ENCODE data around the gene PLCE1. TPM values are rescaled to one million over a fixed set of nuclear protein-coding genes. Genes with fewer than 3 reads are reported as not detected.

PLCE1 gene
- total and polyA plus RNA-seq, 2 donors (not counting 3 experiments of a cell fraction or from before 2014, with no cell fraction given) = 0.01 to 0.04 TPM

GRCh38 chr10:93963434-93963833 is 30.3 kb upstream of the PLCE1 start:
- H3K9me1 ChIP-seq (replicated peaks; ENCODE audit: control insufficient read depth, extremely low read depth, insufficient read depth, low read length) = no peaks in the 10 kb centered on the region
- ChIA-PET POLR2A (no interaction called here), CTCF (interaction anchor here (1.7 to 2.3 kb wide), 4 partner anchors 9 to 47 kb away, joined by 5 to 15 read pairs (median 7); no protein-coding TSS in a partner anchor)
- no peak overlapping the region for H3K9ac ChIP-seq (replicated peaks; ENCODE audit: extremely low read depth, insufficient read depth, low read length)
- no TSS peak for BruUV-seq (replicated peaks)
- no peak overlapping the region for H3K4me3 ChIP-seq (replicated peaks in 1 of 3; ENCODE audit: insufficient read depth in 1 of 3, low read depth in 1 of 3, low read length in 3 of 3)
- TF ChIP-seq EZH2 (IDR thresholded peaks at IDR 0.05; ENCODE audit: borderline replicate concordance, low read depth, low read length, severe bottlenecking) (no peak), JUN (IDR thresholded peaks at IDR 0.05; ENCODE audit: borderline replicate concordance, insufficient read depth, insufficient read length, low read depth) (no peak), MYC (IDR thresholded peaks at IDR 0.05; ENCODE audit: low read depth, low read length) (no peak), GATA2 (IDR thresholded peaks at IDR 0.05; ENCODE audit: insufficient read depth, insufficient read length, low read depth, low read length) (no peak), POLR2A (IDR thresholded peaks at IDR 0.05; ENCODE audit: low read depth, low read length) (no peak), MAX (IDR thresholded peaks at IDR 0.05; ENCODE audit: insufficient read depth, insufficient read length) (no peak), FOS (IDR thresholded peaks at IDR 0.05; ENCODE audit: borderline replicate concordance, insufficient read depth, low read length) (no peak), CTCF (IDR thresholded peaks at IDR 0.05; ENCODE audit: extremely low read depth in 1 of 2, insufficient read depth in 1 of 2, low read depth in 1 of 2, low read length in 2 of 2) (no peak)
- no peaks in the 10 kb centered on the region for H3K79me2 ChIP-seq (ENCODE audit: control insufficient read depth, insufficient read depth, low read length)
- no peak overlapping the region for H3K27ac ChIP-seq (ENCODE audit: insufficient read depth, low read depth, low read length)
- no peaks in the 10 kb centered on the region for H3K27me3 ChIP-seq (ENCODE audit: control insufficient read depth in 2 of 2, insufficient read depth in 2 of 2, low read length in 2 of 2)
- H3K9me3 ChIP-seq (replicated peaks; ENCODE audit: control insufficient read depth, insufficient read depth, low read length) = no peaks in the 10 kb centered on the region
- intact Hi-C loops (cut with micrococcal nuclease) = no loop called here
- no peaks in the 10 kb centered on the region for H4K20me1 ChIP-seq (replicated peaks; ENCODE audit: control insufficient read depth, extremely low read depth, insufficient read depth, low read length)
- H3K4me1 ChIP-seq (ENCODE audit: control insufficient read depth, extremely low read depth, insufficient read depth, low read length) = no peaks in the 10 kb centered on the region
- H2AFZ ChIP-seq (ENCODE audit: low read depth, low read length) = no peak overlapping the region
- dilution Hi-C loops (cut with MboI; ENCODE audit: extremely low pct_ligation_motif_present, low sequenced_read_pairs) = no loop called here
- no peaks in the 10 kb centered on the region for H3K36me3 ChIP-seq (ENCODE audit: control insufficient read depth in 2 of 2, extremely low read depth in 1 of 2, insufficient read depth in 2 of 2, low read length in 2 of 2)
- no peak overlapping the region for H3K4me2 ChIP-seq (ENCODE audit: insufficient read depth, low read length)
- DNase-seq (ENCODE audit: low read depth, low spot score) (no peak), FAIRE-seq (no peak)

Measured in endothelial cell of umbilical vein (primary cell).